Astrocyte (in vitro differentiated cells and primary cell): ENCODE data around the gene ZNF480. TPM values are rescaled to one million over a fixed set of nuclear protein-coding genes. Genes with fewer than 3 reads are reported as not detected.
"Not testable (repeated sequence)": the region's sequence is repeated elsewhere in the genome, so short reads cannot be mapped to it uniquely, and the experiment has no call there.

Experiments
- DNase-seq: peaks from one replicate; pipeline ENCODE4 v3.0.0-alpha.2; 2010; ENCODE audit warnings: low read depth
- FAIRE-seq: peaks from 2 replicates; lab custom pipeline; 2011; peaks lifted over from hg19 to GRCh38; lab: Jason Lieb, UNC
- H2AFZ ChIP-seq: 2 replicates; pipeline ENCODE4 v1.6.0; 2012; ENCODE audit warnings: low read depth, low read length, inconsistent platforms
- H3K27ac ChIP-seq: 2 replicates; pipeline ENCODE4 v1.5.1; 2011; ENCODE audit warnings: low read depth, low read length, inconsistent platforms
- H3K27me3 ChIP-seq: 2 replicates; pipeline ENCODE4 v1.6.0; 2011; ENCODE audit warnings: low read length, inconsistent platforms; ENCODE audit not compliant: insufficient read depth
- H3K36me3 ChIP-seq: 2 replicates; pipeline ENCODE4 v1.5.1; 2011; ENCODE audit warnings: low read length, inconsistent platforms; ENCODE audit not compliant: insufficient read depth
- H3K4me1 ChIP-seq: 2 replicates; pipeline ENCODE4 v1.5.1; 2011; ENCODE audit warnings: low read length, inconsistent platforms; ENCODE audit not compliant: insufficient read depth
- H3K4me2 ChIP-seq: 2 replicates; pipeline ENCODE4 v1.6.0; 2012; ENCODE audit warnings: low read length, inconsistent platforms
- H3K4me3 ChIP-seq: 2 replicates; pipeline ENCODE4 v1.5.1; 2011; ENCODE audit warnings: low read depth, mild to moderate bottlenecking, low read length, inconsistent platforms; ENCODE audit not compliant: insufficient read depth
- H3K79me2 ChIP-seq: 2 replicates; pipeline ENCODE4 v1.6.0; 2012; ENCODE audit warnings: mild to moderate bottlenecking, low read length, inconsistent platforms; ENCODE audit not compliant: insufficient read depth
- H3K9ac ChIP-seq: 2 replicates; pipeline ENCODE4 v1.6.0; 2012; ENCODE audit warnings: mild to moderate bottlenecking, low read length, inconsistent platforms
- H3K9me3 ChIP-seq: 2 replicates; pipeline ENCODE4 v1.5.1; 2012; ENCODE audit warnings: low read depth, mild to moderate bottlenecking, low read length, inconsistent platforms; ENCODE audit not compliant: insufficient read depth
- H4K20me1 ChIP-seq: 2 replicates; pipeline ENCODE4 v1.6.0; 2012; ENCODE audit warnings: low read length, inconsistent platforms; ENCODE audit not compliant: insufficient read depth
- H3K27ac Mint-ChIP-seq: one replicate; pipeline ENCODE4 v1.8.0; 2021; ENCODE audit warnings: mild to moderate bottlenecking, mixed read lengths; ENCODE audit not compliant: unreplicated experiment
- H3K27me3 Mint-ChIP-seq: one replicate; pipeline ENCODE4 v1.8.0; 2021; ENCODE audit warnings: low read depth, mixed read lengths; ENCODE audit not compliant: unreplicated experiment
- H3K36me3 Mint-ChIP-seq: one replicate; pipeline ENCODE4 v1.8.0; 2021; ENCODE audit warnings: low read depth, mixed read lengths; ENCODE audit not compliant: unreplicated experiment
- H3K4me1 Mint-ChIP-seq: one replicate; pipeline ENCODE4 v1.8.0; 2021; ENCODE audit warnings: low read depth, mixed read lengths; ENCODE audit not compliant: unreplicated experiment
- H3K4me3 Mint-ChIP-seq: one replicate; pipeline ENCODE4 v1.8.0; 2021; ENCODE audit warnings: mild to moderate bottlenecking, moderate library complexity, mixed read lengths; ENCODE audit not compliant: unreplicated experiment
- H3K9me3 Mint-ChIP-seq: one replicate; pipeline ENCODE4 v1.8.0; 2021; ENCODE audit warnings: mild to moderate bottlenecking, mixed read lengths; ENCODE audit not compliant: unreplicated experiment
- CTCF ChIP-seq: IDR thresholded peaks from 2 replicates; pipeline ENCODE4 v1.5.1; 2011; ENCODE audit warnings: low read depth, mild to moderate bottlenecking, inconsistent platforms, low read length, moderate library complexity; ENCODE audit not compliant: insufficient read depth
- EZH2 ChIP-seq: IDR thresholded peaks from 2 replicates; pipeline ENCODE4 v1.6.1; 2012; ENCODE audit warnings: mild to moderate bottlenecking, low read length, inconsistent platforms; ENCODE audit not compliant: insufficient read depth
- total RNA-seq: library from RNA; stranded (reverse); gene quantifications from 2 replicates; pipeline ENCODE4 v1.2.1, GENCODE V29; 2021

Gene ZNF480
- total RNA-seq, 1 donor from 2014 or later: 12.6 TPM

DNA sequence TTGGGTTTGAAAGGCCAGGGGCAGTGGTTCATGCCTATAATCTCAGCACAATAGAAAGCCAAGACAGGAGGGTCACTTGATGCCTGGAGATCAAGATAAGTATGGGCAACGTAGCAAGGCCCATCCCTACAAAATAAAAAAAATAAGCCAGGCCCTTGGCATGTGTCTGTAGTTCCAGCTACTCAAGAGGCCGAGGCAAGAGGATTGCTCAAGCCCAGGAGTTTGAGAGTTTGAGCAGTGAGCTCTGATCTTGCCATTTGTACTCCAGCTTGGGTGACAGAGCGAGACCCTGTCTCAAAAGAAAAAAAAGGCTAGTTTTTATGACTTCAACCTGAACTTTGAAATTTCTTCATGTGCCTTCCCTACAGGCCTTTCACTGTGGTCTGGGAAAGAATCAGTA lies 5.2 kb upstream of the ZNF480 start:
- H3K27me3 ChIP-seq: no peaks in the 10 kb centered on the region
- H4K20me1 ChIP-seq: no peaks in the 10 kb centered on the region
- H3K36me3 ChIP-seq: peaks cover 15% of the 10 kb centered on the region
- Mint-ChIP-seq H3K36me3 (peaks cover 31% of the 10 kb centered on the region), H3K27ac (no peak overlapping the region), H3K9me3 (peaks cover 18% of the 10 kb centered on the region), H3K4me3 (no peak overlapping the region), H3K4me1 (no peaks in the 10 kb centered on the region), H3K27me3 (no peaks in the 10 kb centered on the region)
- no peak overlapping the region for H3K4me3 ChIP-seq
- H3K4me2 ChIP-seq: no peak overlapping the region
- no peak overlapping the region for H3K27ac ChIP-seq
- H3K79me2 ChIP-seq: no peaks in the 10 kb centered on the region
- no peak overlapping the region for H2AFZ ChIP-seq
- no peak overlapping the region for H3K9ac ChIP-seq
- peaks cover 4% of the 10 kb centered on the region for H3K9me3 ChIP-seq
- no peak for TF ChIP-seq EZH2
- no peak for TF ChIP-seq CTCF
- no peaks in the 10 kb centered on the region for H3K4me1 ChIP-seq
- DNase-seq: no peak
- no peak for FAIRE-seq

DNA sequence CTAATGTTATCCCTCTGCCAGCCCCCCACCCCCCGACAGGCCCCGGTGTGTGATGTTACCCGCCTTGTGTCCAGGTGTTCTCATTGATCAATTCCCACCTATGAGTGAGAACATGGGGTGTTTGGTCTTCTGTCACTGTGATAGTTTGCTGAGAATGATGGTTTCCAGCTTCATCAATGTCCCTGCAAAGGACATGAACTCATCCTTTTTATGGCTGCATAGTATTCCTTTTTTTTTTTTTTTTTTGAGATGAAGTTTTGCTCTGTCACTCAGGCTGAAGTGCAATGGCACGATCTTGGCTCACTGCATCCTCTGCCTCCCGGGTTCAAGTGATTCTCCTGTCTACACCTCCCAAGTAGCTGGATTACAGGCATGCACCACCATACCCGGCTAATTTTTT lies 4.0 kb upstream of the ZNF480 start:
- not testable (repeated sequence) for H2AFZ ChIP-seq, H3K4me1 Mint-ChIP-seq, H3K9ac ChIP-seq, H3K27ac Mint-ChIP-seq, DNase-seq, H3K27me3 ChIP-seq, H3K27me3 Mint-ChIP-seq, H3K4me3 ChIP-seq, FAIRE-seq, H3K4me3 Mint-ChIP-seq, H3K79me2 ChIP-seq, H3K4me2 ChIP-seq, H3K9me3 ChIP-seq, H4K20me1 ChIP-seq, H3K4me1 ChIP-seq, H3K27ac ChIP-seq
- peaks cover 15% of the 10 kb centered on the region for H3K36me3 ChIP-seq
- H3K36me3 Mint-ChIP-seq: peaks cover 31% of the 10 kb centered on the region
- peaks cover 20% of the 10 kb centered on the region for H3K9me3 Mint-ChIP-seq

- Mint-ChIP-seq H3K36me3 (peaks cover 30% of the 10 kb centered on the region), H3K4me3 (peak overlapping the region; percentile 85), H3K27me3 (no peaks in the 10 kb centered on the region), H3K27ac (peak overlapping the region; percentile 18), H3K9me3 (peaks cover 23% of the 10 kb centered on the region), H3K4me1 (peaks cover 7% of the 10 kb centered on the region)
- peaks cover 6% of the 10 kb centered on the region for H3K79me2 ChIP-seq
- H3K4me3 ChIP-seq: peak overlapping the region; percentile 68
- H3K27me3 ChIP-seq: no peaks in the 10 kb centered on the region
- DNase-seq (no peak), FAIRE-seq (no peak)
- peak overlapping the region; percentile 91 for H3K4me2 ChIP-seq
- H2AFZ ChIP-seq: peak overlapping the region; percentile 67
- no peak overlapping the region for H3K27ac ChIP-seq
- H3K9me3 ChIP-seq: peaks cover 17% of the 10 kb centered on the region
- no peaks in the 10 kb centered on the region for H3K4me1 ChIP-seq
- H3K9ac ChIP-seq: peak overlapping the region; percentile 58
- H4K20me1 ChIP-seq: no peaks in the 10 kb centered on the region
- peaks cover 6% of the 10 kb centered on the region for H3K36me3 ChIP-seq
- TF ChIP-seq CTCF (no peak), EZH2 (no peak)
These were observed 583 bp upstream of the ZNF480 start for GRCh38 chr19:52296400-52296772.
